Measurements from ENCODE around the gene ODAD3.
"Not testable (repeated sequence)": the region's sequence is repeated elsewhere in the genome, so short reads cannot be mapped to it uniquely, and the experiment has no call there.

The ODAD3 gene

GRCh38 chr19:11458912-11459311, 24.0 kb upstream of the ODAD3 start:
- DNase-seq = not testable (repeated sequence)

GRCh38 chr19:11458236-11458900, 23.4 kb upstream of the ODAD3 start:
- DNase-seq = no peak

- DNase-seq = no peak
Measured at GRCh38 chr19:11457831-11458230, 22.9 kb upstream of the ODAD3 start.

GRCh38 chr19:11457115-11457514, 22.2 kb upstream of the ODAD3 start:
- DNase-seq = no peak

GRCh38 chr19:11456659-11457058, 21.7 kb upstream of the ODAD3 start:
- DNase-seq = no peak

GRCh38 chr19:11455233-11455554, 20.3 kb upstream of the ODAD3 start:
- not testable (repeated sequence) for DNase-seq

GRCh38 chr19:11453468-11454341, 18.8 kb upstream of the ODAD3 start:
- no peak for DNase-seq

- DNase-seq = no peak
Measured at GRCh38 chr19:11452620-11453310, 17.8 kb upstream of the ODAD3 start.

GRCh38 chr19:11451871-11452619, 17.1 kb upstream of the ODAD3 start:
- DNase-seq = no peak

- no peak for DNase-seq
Measured at GRCh38 chr19:11451327-11451870, 16.5 kb upstream of the ODAD3 start.

GRCh38 chr19:11450570-11451326, 15.8 kb upstream of the ODAD3 start:
- no peak for DNase-seq

GRCh38 chr19:11448923-11449554, 14.1 kb upstream of the ODAD3 start:
- DNase-seq = no peak

- DNase-seq = no peak
Measured at GRCh38 chr19:11448410-11448809, 13.5 kb upstream of the ODAD3 start.

GRCh38 chr19:11447347-11448262, 12.7 kb upstream of the ODAD3 start:
- DNase-seq = no peak

- peak in 1 of 2 experiments; percentile 12 for DNase-seq
Measured at GRCh38 chr19:11446652-11447301, 11.9 kb upstream of the ODAD3 start.

GRCh38 chr19:11446271-11446651, 11.3 kb upstream of the ODAD3 start:
- no peak for DNase-seq

- no peak for DNase-seq
Measured at GRCh38 chr19:11445141-11445540, 10.2 kb upstream of the ODAD3 start.

GRCh38 chr19:11444059-11444458, 9.1 kb upstream of the ODAD3 start:
- no peak for DNase-seq

GRCh38 chr19:11437955-11438354, 3.0 kb upstream of the ODAD3 start:
- no peak for DNase-seq

GRCh38 chr19:11435833-11436313, 952 bp upstream of the ODAD3 start:
- no peak for DNase-seq
